Measurements from ENCODE around the gene RALGPS1. TPM values are rescaled to one million over a fixed set of nuclear protein-coding genes. Genes with fewer than 3 reads are reported as not detected.

Gene RALGPS1
- total and polyA plus RNA-seq, 2 of the 13 experiments (the other 11 are each of a cell fraction or from before 2014, with no cell fraction given): 3.7 to 6.5 TPM

GRCh38 chr9:127169575-127169883 is 254.9 kb downstream of the RALGPS1 start:
- ATAC-seq (no peak), FAIRE-seq (no peak), DNase-seq (ENCODE audit: low spot score) (no peak)
- Histone ChIP-seq H3K36me3 (replicated peaks in 1 of 2; ENCODE audit: control insufficient read depth in 1 of 2, insufficient read depth in 2 of 2, low read length in 2 of 2) (no peaks in the 10 kb centered on the region), H3K4me1 (ENCODE audit: insufficient read depth, low read length) (no peaks in the 10 kb centered on the region; the same call in 1 of the 2 replicates), H3K4me3 (replicated peaks in 1 of 3; ENCODE audit: insufficient read depth in 1 of 3, low read depth in 2 of 3, low read length in 3 of 3) (no peak overlapping the region), H3K4me2 (ENCODE audit: low read depth, low read length) (no peak overlapping the region), H3K27ac (ENCODE audit: extremely low read length, insufficient read depth, low read length) (no peak overlapping the region), H2AFZ (ENCODE audit: low read length) (no peak overlapping the region), H3K79me2 (ENCODE audit: insufficient read depth, low read length) (no peaks in the 10 kb centered on the region), H3K27me3 (ENCODE audit: control insufficient read depth in 1 of 2, insufficient read depth in 2 of 2, low read length in 2 of 2) (no peaks in the 10 kb centered on the region), H3K9me3 (ENCODE audit: low read length) (no peaks in the 10 kb centered on the region), H3K9ac (ENCODE audit: insufficient read depth, low read depth, low read length) (no peak overlapping the region), H4K20me1 (ENCODE audit: insufficient read depth, low read length) (no peaks in the 10 kb centered on the region)
- ChIA-PET POLR2A (no interaction called here), CTCF (ENCODE audit: low intra/inter-chr PET ratio, low total read pairs) (no interaction called here)
- WGBS (ENCODE audit: low lambda C conversion rate): 61% methylated on average over 5 of the region's 5 CpGs
- in situ Hi-C loops (cut with HindIII; ENCODE audit: extremely low pct_ligation_motif_present, low pct_unique_long_range_greater_than_20kb): no loop called here
- no peak for TF ChIP-seq ZFX (CRISPR knock-in tag; IDR thresholded peaks at IDR 0.05; ENCODE audit: low read depth)
- TF ChIP-seq DR1 (CRISPR knock-in tag; IDR thresholded peaks at IDR 0.05): no peak
- no peak for TF ChIP-seq CBX1 (IDR thresholded peaks at IDR 0.05; ENCODE audit: low read depth)
- TF ChIP-seq MLLT10 (CRISPR knock-in tag; IDR thresholded peaks at IDR 0.05): no peak
- TF ChIP-seq REST (IDR thresholded peaks at IDR 0.05; ENCODE audit: borderline replicate concordance in 1 of 2, low read depth in 1 of 2, low read length in 2 of 2): no peak
- TF ChIP-seq ZBTB39 (CRISPR knock-in tag; IDR thresholded peaks at IDR 0.05): no peak
- no peak for TF ChIP-seq ZNF256 (CRISPR knock-in tag; conservative IDR thresholded peaks at IDR 0.05)
- no peak for TF ChIP-seq PRDM4 (CRISPR knock-in tag; IDR thresholded peaks at IDR 0.05; ENCODE audit: borderline replicate concordance)
- no peak for TF ChIP-seq ZMYM3 (CRISPR knock-in tag; IDR thresholded peaks at IDR 0.05)
- TF ChIP-seq POLR2G (IDR thresholded peaks at IDR 0.05; ENCODE audit: low read depth, low read length): no peak
- TF ChIP-seq RAD51 (IDR thresholded peaks at IDR 0.05; ENCODE audit: borderline replicate concordance): no peak
- no peak for TF ChIP-seq ZNF550 (CRISPR knock-in tag; IDR thresholded peaks at IDR 0.05; ENCODE audit: borderline replicate concordance)
- intact Hi-C loops (cut with micrococcal nuclease; ENCODE audit: unreplicated experiment): no loop called here
- BruUV-seq (replicated peaks): no TSS peak

Measured in HepG2 (cell line).